22Rv1 (cell line): Measurements from ENCODE around the gene APOF.

Source experiments
- H3K27ac ChIP-seq: fragments of 450-650 bp; 2 replicates; pipeline ENCODE4 v1.5.1; 2017
- ZFX ChIP-seq: fragments of 450-650 bp; IDR thresholded peaks from 2 replicates; pipeline ENCODE4 v1.6.1; 2017; ENCODE audit warnings: antibody characterized with exemption, borderline replicate concordance
- TF ChIP-seq, protein P1 (sequence below): fragments of 450-650 bp; IDR thresholded peaks from 2 replicates; pipeline ENCODE4 v1.5.1; 2017; ENCODE audit warnings: mild to moderate bottlenecking

The APOF gene

GRCh38 chr12:56377310-56377988 lies 14.8 kb upstream of the APOF start:
- no peak overlapping the region for H3K27ac ChIP-seq
- TF ChIP-seq ZFX = no peak
- TF ChIP-seq, protein P1, sequence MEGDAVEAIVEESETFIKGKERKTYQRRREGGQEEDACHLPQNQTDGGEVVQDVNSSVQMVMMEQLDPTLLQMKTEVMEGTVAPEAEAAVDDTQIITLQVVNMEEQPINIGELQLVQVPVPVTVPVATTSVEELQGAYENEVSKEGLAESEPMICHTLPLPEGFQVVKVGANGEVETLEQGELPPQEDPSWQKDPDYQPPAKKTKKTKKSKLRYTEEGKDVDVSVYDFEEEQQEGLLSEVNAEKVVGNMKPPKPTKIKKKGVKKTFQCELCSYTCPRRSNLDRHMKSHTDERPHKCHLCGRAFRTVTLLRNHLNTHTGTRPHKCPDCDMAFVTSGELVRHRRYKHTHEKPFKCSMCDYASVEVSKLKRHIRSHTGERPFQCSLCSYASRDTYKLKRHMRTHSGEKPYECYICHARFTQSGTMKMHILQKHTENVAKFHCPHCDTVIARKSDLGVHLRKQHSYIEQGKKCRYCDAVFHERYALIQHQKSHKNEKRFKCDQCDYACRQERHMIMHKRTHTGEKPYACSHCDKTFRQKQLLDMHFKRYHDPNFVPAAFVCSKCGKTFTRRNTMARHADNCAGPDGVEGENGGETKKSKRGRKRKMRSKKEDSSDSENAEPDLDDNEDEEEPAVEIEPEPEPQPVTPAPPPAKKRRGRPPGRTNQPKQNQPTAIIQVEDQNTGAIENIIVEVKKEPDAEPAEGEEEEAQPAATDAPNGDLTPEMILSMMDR = no peak

- TF ChIP-seq ZFX = no peak
- TF ChIP-seq, protein P1 = no peak
- H3K27ac ChIP-seq = no peak overlapping the region
Measured at GRCh38 chr12:56375598-56376434, 13.2 kb upstream of the APOF start.

DNA sequence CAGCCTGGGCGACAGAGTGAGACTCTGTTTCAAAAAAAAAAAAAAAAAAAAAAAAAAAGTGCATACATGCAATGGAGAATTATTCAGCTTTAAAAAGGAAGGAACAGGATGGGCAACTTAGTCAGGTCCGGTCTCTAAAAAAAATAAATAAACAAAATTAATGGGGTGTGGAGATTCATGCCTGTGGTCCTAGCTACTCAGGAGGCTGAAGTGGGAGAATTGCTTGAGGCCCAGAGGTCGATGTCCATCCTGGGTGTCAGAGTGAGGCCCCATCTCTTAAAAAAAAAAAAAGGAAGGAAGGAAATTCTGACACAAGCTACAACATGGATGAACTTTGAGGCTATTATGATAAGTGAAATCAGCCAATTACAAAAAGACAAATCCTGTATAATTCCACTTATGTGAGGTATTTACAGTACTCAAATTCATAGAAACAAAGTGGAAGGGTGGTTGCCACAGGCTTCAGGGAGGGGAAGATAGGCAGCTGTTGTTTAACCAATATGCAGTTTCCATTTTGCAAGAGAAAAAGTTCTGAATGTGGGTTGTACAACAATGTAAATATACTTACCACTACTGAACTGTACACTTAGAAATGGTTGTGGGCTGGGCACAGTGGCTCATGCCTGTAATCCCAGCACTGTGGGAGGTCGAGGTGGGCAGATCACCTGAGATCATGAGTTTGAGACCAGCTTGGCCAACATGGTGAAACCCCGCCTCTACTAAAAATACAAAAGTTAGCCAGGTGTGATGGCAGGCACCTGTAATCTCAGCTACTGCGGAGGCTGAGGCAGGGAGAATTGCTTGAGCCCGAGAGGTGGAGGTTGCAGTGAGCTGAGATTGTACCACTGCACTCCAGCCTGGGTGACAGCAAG lies 12.3 kb upstream of the APOF start:
- TF ChIP-seq, protein P1 = no peak
- no peak for TF ChIP-seq ZFX
- H3K27ac ChIP-seq = no peak overlapping the region

DNA sequence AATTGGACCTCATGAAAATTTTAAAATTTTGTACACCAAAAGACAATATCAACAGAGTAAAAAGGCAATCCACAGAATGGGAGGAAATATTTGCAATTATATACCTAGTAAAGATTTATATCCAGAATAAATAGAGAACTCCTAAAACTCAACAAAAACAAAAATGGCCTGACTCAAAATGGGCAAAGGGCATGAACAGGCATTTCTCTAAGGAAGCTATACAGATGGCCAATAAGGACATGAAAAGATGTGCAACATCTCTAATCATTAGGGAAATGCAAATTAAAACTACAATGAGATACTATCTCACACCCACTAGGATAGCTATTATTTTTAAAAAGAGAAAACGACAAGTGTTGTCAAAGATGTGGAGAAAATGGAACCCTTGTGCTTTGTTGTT lies 10.9 kb upstream of the APOF start:
- TF ChIP-seq, protein P1 = no peak
- no peak for TF ChIP-seq ZFX
- no peak overlapping the region for H3K27ac ChIP-seq

DNA sequence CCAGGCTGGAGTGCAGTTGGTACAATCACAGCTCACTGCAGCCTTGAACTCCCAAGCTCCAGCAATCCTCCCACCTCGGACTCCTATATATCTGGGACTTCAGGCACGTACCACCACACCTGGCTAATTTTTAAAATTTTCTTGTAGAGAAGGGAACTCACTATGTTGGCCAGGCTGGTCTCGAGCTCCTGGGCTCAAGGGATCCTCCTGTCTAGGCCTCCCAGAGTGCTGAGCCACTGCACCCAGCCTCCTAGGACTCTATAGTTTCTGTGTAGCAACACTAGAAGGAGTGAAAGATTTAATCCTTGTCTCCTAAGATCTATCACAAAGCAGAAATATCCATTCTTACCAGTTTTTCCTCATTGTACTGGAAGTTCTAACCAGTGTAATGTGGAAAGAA lies 4.3 kb upstream of the APOF start:
- TF ChIP-seq, protein P1 = no peak
- TF ChIP-seq ZFX = no peak
- H3K27ac ChIP-seq = no peak overlapping the region

GRCh38 chr12:56361487-56362129 lies 1.0 kb downstream of the APOF start:
- H3K27ac ChIP-seq = peak overlapping the region; percentile 76; the same call in 1 of the 2 replicates
- TF ChIP-seq ZFX = no peak
- TF ChIP-seq, protein P1 = no peak
